B cell (primary cell): ENCODE measurements around the gene MED16.

Experiments used
- EZH2 ChIP-seq: IDR thresholded peaks from 2 replicates; pipeline ENCODE4 v1.6.1; 2012; ENCODE audit warnings: borderline replicate concordance, low read depth, mild to moderate bottlenecking, moderate library complexity, low read length; ENCODE audit not compliant: insufficient read depth, poor library complexity, severe bottlenecking
- TF ChIP-seq, protein P1 (sequence below): fragments of 200-600 bp; IDR thresholded peaks from one replicate; pipeline ENCODE4 v1.8.0; 2022; ENCODE audit warnings: antibody characterized with exemption, mild to moderate bottlenecking

DNA sequence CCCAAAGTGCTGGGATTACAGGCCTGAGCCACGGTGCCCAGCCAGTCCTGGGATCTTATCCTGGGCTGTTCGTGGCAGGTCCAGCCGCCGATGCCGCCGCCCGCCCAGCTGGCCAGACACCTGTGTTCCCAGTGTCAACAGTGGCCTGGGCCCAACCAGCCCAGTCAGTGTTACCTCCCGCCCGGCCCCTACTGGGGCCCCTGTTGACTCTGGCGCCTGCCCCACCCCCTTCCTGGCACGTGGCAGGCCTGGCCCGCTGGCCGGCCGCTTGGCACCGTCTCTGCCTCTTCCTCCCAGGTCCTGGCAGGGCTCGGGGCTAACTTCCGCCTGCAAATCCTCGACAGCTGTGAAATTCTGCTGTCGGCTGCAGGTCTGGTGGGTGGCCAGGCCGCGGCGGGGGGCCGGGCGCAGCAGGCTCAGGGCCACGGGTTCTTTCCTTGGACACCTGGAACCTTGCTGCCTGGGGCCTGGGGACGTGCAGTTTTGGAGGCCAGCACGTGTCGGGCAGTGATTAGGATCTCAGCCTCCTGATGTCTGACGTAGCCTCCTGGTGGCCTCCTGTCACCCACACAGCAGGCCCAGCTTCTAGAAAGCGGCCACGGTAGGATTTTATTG lies 42.0 kb upstream of the MED16 start:
- TF ChIP-seq, protein P1, sequence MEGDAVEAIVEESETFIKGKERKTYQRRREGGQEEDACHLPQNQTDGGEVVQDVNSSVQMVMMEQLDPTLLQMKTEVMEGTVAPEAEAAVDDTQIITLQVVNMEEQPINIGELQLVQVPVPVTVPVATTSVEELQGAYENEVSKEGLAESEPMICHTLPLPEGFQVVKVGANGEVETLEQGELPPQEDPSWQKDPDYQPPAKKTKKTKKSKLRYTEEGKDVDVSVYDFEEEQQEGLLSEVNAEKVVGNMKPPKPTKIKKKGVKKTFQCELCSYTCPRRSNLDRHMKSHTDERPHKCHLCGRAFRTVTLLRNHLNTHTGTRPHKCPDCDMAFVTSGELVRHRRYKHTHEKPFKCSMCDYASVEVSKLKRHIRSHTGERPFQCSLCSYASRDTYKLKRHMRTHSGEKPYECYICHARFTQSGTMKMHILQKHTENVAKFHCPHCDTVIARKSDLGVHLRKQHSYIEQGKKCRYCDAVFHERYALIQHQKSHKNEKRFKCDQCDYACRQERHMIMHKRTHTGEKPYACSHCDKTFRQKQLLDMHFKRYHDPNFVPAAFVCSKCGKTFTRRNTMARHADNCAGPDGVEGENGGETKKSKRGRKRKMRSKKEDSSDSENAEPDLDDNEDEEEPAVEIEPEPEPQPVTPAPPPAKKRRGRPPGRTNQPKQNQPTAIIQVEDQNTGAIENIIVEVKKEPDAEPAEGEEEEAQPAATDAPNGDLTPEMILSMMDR: no peak
- no peak for TF ChIP-seq EZH2
